ENCODE data around the gene C1QTNF6.
A peak's percentile ranks its signal among the peaks of the same experiment; 100 is the strongest.

The C1QTNF6 gene

DNA sequence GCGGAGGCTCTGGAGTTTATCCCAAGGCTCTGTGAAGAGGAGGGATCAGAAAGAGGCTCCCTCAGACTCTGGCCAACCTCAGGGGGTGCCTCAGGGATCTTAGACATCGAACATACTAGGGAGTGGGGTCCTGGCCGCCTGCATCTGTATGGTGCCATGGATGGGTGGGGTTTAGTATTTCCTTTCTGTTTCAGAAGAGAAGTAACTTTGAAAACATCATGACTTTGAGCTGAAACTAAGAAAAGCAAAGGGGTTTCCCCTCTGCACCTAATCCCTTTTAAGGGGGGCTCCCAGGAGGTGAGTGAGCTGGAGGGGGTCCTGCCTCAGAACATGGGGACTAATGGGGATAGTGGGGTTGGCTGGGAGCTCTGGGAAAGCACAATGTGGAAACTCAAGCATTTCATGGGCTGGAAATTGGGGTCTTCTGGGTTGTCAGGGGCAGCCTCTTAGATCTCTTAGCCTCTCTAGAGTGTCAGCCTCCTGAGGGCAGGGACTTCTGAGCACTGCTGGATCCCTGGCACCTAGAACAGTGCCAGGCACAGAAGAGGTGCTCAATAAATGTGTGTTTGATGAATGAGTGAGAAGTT, 36.0 kb upstream of the C1QTNF6 start:
- DNase-seq: no peak

- DNase-seq: no peak
Measured at GRCh38 chr22:37222440-37222971, 34.5 kb upstream of the C1QTNF6 start.

GRCh38 chr22:37221424-37222333, 33.6 kb upstream of the C1QTNF6 start:
- no peak for DNase-seq

DNA sequence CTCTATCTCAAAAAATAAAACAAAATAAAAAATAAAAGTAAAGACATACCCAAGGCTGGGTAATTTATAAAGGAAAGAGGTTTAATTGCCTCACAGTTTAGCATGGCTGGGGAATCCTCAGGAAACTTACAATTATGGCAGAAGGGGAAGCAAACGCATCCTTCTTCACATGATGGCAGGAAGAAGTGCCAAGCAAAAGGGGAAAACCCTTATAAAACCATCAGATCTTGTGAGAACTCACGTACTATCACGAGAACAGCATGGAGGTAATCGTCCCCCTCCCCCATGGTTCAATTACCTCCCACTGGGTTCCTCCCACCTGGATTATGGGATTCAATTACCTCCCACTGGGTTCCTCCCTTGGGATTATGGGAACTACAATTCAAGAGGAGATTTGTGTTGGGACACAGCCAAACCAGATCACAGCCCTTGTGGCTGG, 32.5 kb upstream of the C1QTNF6 start:
- DNase-seq: no peak

GRCh38 chr22:37219533-37219932, 31.5 kb upstream of the C1QTNF6 start:
- DNase-seq: no peak

DNA sequence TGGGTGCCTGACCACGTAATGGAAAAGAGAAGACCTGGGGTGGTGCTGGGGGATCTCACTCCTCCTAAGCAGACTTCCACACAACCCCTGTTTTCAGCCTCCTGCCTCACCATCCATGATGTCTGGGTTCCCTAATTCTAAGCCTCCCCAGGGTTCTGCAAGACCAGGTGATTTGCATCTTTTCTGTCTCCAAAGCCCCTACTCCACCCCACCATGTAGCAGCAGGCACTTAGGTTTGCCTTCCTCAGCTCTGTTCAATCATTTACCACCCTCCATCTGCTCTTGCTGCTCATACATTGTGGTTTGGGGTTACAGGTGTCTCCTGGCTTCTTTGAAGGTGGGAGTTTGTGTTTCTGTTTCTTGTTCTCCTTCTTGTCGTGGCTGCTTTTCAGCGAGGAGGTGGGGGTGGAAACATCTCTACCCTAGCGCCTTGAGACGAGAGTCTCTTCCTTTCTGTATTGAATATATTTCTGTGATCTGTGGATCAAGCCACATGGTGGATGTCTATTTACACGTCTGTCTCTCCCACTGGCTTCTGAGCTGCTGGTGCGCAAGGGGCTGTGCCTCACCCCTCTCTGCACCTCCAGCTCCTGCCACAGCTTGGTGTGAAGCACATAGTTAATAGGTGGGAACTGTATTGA, 30.8 kb upstream of the C1QTNF6 start:
- peak; percentile 58 for DNase-seq

DNA sequence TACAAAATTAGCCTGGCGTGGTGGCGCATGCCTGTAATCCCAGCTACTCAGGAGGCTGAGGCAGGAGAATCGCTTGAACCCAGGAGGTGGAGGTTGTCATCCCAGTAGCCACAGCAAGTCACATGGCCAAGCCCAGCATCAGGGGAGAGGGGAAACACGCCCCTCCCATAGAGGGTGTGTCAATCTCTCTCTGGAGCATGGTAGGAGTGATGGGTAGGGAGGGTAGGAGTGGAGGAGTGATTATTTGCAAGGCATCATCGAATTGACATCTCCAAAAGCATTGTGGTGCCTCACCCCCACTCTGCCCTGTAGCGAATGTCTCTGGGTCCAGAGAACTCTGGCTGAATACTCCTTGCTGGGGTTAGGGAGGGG, 30.3 kb upstream of the C1QTNF6 start:
- DNase-seq: no peak

DNA sequence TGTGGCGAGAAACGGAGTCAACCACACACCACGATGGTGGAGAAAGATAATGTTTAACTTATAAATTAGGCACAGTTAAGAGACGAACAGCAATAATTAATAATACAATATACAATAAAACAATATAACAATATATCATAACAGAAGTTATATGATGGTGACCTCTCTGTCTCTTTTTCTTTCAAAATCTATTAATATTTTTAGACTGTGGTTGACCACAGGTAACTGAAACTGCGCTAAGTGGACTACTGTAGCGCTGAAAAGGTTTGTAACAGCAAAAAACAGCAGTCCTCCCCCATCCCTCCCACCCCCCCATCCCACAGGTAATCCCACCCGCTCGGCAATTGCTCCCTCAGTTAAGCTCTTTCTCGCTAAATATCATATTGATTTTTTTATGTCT, 27.8 kb upstream of the C1QTNF6 start:
- DNase-seq: no peak

DNA sequence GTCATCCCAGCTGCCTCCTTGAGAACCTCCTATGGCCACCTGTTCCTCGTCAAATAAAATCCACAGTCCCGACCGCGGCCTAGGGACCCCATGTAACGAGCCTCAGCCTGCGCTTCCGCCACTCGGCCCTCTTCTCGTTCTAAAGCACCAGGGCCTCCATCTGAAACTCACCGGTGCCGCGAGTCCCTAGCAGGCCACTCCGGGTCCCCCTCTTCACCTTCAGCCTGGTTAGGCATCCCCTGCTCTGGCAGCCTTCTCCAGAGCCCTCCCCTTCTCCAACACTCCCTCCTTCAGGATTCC, 26.6 kb upstream of the C1QTNF6 start:
- DNase-seq: no peak

DNA sequence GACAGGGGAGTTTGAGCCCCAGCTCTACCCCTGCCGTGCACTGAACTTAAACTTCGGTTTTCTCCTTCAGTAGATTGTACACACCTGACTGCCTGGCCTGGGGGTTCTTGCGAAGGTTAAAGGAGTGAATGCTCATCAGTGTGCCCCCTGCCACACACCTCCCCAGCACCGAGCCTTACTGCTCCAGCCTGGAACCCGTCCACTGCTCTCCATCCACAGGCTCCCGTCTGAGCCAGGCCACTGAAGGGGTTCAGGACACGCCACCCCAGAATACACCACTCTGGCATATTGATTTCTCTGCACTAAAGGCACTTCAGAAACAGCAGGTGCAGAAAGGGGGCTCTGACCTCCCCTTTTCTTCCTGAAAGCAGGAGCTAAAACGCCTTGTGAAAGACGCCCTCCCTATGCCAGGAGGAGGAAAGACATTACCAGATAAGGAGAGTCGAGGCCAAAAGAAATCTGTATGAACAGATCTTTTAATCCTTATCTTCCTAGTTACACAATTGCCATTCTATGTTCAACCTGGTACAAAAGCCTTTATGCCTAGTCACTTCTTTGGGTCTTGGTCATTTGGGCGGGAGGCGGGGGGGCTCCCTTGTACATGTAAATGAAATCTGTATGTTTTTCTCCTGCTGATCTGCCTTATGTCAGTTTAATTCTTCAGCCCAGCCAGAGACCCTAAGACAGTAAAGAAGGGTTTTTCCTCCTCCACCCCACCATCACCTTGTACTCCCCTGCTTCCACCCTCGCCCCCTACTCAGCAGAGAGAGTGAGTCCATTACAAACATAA, 26.1 kb upstream of the C1QTNF6 start:
- DNase-seq: no peak

GRCh38 chr22:37213218-37213855, 25.3 kb upstream of the C1QTNF6 start:
- DNase-seq: no peak

DNA sequence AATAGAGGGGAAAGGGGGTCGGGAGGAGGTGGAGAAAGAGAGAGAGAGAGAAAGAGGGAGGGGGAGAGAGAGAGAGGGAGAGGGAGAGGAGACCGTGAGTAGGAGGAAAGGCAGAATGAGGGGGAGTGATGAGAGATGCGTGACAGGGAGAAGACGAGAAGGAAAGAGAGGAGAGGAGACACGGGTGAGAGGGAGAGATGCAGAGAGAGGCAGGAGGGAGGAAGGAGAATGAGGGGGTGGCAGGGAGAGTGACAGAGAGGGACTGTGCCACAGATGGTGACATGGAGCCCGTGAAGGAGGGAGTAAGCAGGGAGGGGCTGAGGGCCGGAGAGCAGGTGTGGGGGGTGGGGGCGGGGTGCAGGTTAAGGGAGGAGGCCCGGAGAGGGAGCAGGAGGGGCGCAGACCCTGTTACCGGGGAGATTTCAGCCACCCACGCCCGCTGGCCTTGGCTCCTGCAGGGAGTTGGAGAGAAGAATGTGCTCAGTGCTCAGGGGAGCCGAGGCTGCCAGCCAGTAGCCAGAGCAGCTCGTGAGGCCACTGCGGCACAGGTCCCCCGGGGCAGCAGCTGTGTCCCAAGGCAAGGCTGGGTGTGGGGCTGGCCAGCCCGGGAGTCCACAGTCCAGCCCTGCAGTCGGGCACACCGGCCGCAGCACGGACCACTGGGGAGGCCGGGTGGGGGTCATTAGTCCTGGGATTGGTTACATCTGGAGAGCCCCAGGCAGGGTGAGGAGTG, 24.3 kb upstream of the C1QTNF6 start, which contains the start of gene SSTR3:
SSTR3 (minus strand) TSS at position 304 of the 733 bp plus-strand sequence. CDS start 4,674 bp downstream, outside the sequence.
- no peak for DNase-seq

DNA sequence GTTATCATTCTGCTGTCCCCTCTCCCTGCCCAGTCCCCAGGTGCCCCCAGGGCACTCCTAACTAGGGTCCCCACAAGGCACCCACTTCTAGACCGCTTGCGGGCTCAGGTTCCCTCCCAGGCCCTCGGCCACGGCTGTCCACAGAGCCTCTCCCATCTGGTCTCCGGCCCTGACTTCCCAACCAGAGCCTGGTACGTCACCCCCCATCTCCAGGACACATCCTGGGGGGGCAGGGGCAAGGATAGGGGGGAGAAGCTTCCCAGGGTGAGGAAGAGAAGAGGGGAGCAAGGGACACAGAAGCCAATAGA, 23.8 kb upstream of the C1QTNF6 start:
- no peak for DNase-seq

GRCh38 chr22:37211075-37211865, 23.2 kb upstream of the C1QTNF6 start:
- DNase-seq: no peak

GRCh38 chr22:37210041-37210803, 22.2 kb upstream of the C1QTNF6 start:
- no peak for DNase-seq

- DNase-seq: no peak
Measured at GRCh38 chr22:37209140-37209845, 21.2 kb upstream of the C1QTNF6 start.

GRCh38 chr22:37208401-37209139, 20.5 kb upstream of the C1QTNF6 start:
- no peak for DNase-seq

- no peak for DNase-seq
Measured at GRCh38 chr22:37207981-37208380, 19.9 kb upstream of the C1QTNF6 start.
